Right cardiac atrium (tissue), 5 donors: Measurements from ENCODE around the gene TBC1D5. TPM values are rescaled to one million over a fixed set of nuclear protein-coding genes. Genes with fewer than 3 reads are reported as not detected.

Source experiments
- ATAC-seq, 2 donors: fragments of 200-7000 bp; cut with Tn5 transposase; one replicate each; pipeline versions ENCODE4 v1.8.0 to v1.9.1; 2020; ENCODE audit warnings: moderate library complexity in 2 of 2, mild to moderate bottlenecking in 1 of 2
- DNase-seq, 3 donors: peaks; one replicate each; pipeline ENCODE4 v3.0.0-alpha.2; 2020
- H3K27ac ChIP-seq: one replicate; pipeline ENCODE4 v1.5.1; 2013; ENCODE audit warnings: mild to moderate bottlenecking, low read length, control low read depth, moderate library complexity
- H3K27me3 ChIP-seq: one replicate; pipeline ENCODE4 v1.6.1; 2013; ENCODE audit not compliant: control insufficient read depth, insufficient read depth
- H3K4me1 ChIP-seq: one replicate; pipeline ENCODE4 v1.6.1; 2013; ENCODE audit warnings: low read length; ENCODE audit not compliant: control insufficient read depth, insufficient read depth
- H3K4me3 ChIP-seq: one replicate; pipeline ENCODE4 v1.5.1; 2013; ENCODE audit warnings: low read length, control low read depth
- H3K9me3 ChIP-seq: one replicate; pipeline ENCODE4 v1.6.1; 2013; ENCODE audit warnings: low read length; ENCODE audit not compliant: control insufficient read depth
- WGBS: extraction: QIAGEN DNeasy Blood & Tissue Kit; methylation state at CpG from one replicate; pipeline ENCODE4 v1.1.7; 2013; 5-methylcytosine and 5-hydroxymethylcytosine counted together
- intact Hi-C, 4 donors: fragments of 100-400 bp; cut with DNase I; formaldehyde crosslinking; loops; one replicate each; pipeline versions ENCODE4 v1.11.0 to v1.14.0; 2022 to 2023
- polyA plus RNA-seq: library from polyadenylated mRNA; stranded (reverse); fragments of 200-250 nt; gene quantifications from one replicate; pipeline ENCODE4 v1.2.3, GENCODE V29; 2013
- total RNA-seq, 4 donors: library from RNA; stranded (reverse); fragmentation: NEBNext Ultra II Directional; extraction: Animal tissue kit (Norgen Biotek cat#: 25700); gene quantifications; one replicate each; pipeline ENCODE4 v1.2.1, GENCODE V29; 2021
- donor health status: healthy with polysubstance abuse.
- donor health status: DM: no; HTN: yes; CAD: no.
- donor health status: DM: no; HTN: no; CAD: no.
- donor health status: DM: no; HTN: yes; CAD: no; lungs with severe emphysema.
- donor health status: DM: yes; HTN: yes; CAD: no.

TBC1D5 gene
- total and polyA plus RNA-seq, 5 donors = 9.0 to 44.3 (median 39.6) TPM

GRCh38 chr3:17339132-17339575 lies 403.3 kb downstream of the TBC1D5 start:
- 55% methylated on average over 6 of the region's 6 CpGs for WGBS
- intact Hi-C loops = no loop called here
- H3K4me3 ChIP-seq = no peak overlapping the region
- DNase-seq = no peak
- peak in 1 of 2 donors; percentile 54 for ATAC-seq
- H3K9me3 ChIP-seq = no peaks in the 10 kb centered on the region
- H3K4me1 ChIP-seq = peaks cover 3% of the 10 kb centered on the region
- H3K27ac ChIP-seq = no peak overlapping the region
- H3K27me3 ChIP-seq = no peaks in the 10 kb centered on the region

- H3K9me3 ChIP-seq = no peaks in the 10 kb centered on the region
- no peaks in the 10 kb centered on the region for H3K27me3 ChIP-seq
- WGBS = 12% methylated on average over 3 of the region's 3 CpGs
- ATAC-seq = peak in 1 of 2 donors; percentile 57
- peaks cover 4% of the 10 kb centered on the region for H3K4me1 ChIP-seq
- intact Hi-C loops = no loop called here
- no peak for DNase-seq
- H3K27ac ChIP-seq = no peak overlapping the region
- no peak overlapping the region for H3K4me3 ChIP-seq
Measured at GRCh38 chr3:17336291-17336690, 406.1 kb downstream of the TBC1D5 start.

- intact Hi-C loops = no loop called here
- no peak for ATAC-seq
- no peaks in the 10 kb centered on the region for H3K9me3 ChIP-seq
- WGBS = 92% methylated on average over 2 of the region's 2 CpGs
- no peak for DNase-seq
- peaks cover 1% of the 10 kb centered on the region for H3K4me1 ChIP-seq
- H3K27ac ChIP-seq = no peak overlapping the region
- H3K4me3 ChIP-seq = no peak overlapping the region
- H3K27me3 ChIP-seq = no peaks in the 10 kb centered on the region
Measured at GRCh38 chr3:17333893-17334292, 408.5 kb downstream of the TBC1D5 start.

- intact Hi-C loops = no loop called here
- H3K9me3 ChIP-seq = no peaks in the 10 kb centered on the region
- H3K27ac ChIP-seq = no peak overlapping the region
- DNase-seq (no peak), ATAC-seq (no peak)
- H3K27me3 ChIP-seq = no peaks in the 10 kb centered on the region
- peaks cover 1% of the 10 kb centered on the region for H3K4me1 ChIP-seq
- WGBS = 63% methylated on average over 1 of the region's 1 CpG
- no peak overlapping the region for H3K4me3 ChIP-seq
Measured at GRCh38 chr3:17333446-17333845, 409.0 kb downstream of the TBC1D5 start.

GRCh38 chr3:17330660-17331059 lies 411.8 kb downstream of the TBC1D5 start:
- intact Hi-C loops = no loop called here
- Histone ChIP-seq H3K9me3 (no peaks in the 10 kb centered on the region), H3K27me3 (no peaks in the 10 kb centered on the region), H3K4me1 (peaks cover 1% of the 10 kb centered on the region), H3K4me3 (no peak overlapping the region), H3K27ac (no peak overlapping the region)
- DNase-seq (no peak), ATAC-seq (no peak)

GRCh38 chr3:17329927-17330326 lies 412.5 kb downstream of the TBC1D5 start:
- ATAC-seq (no peak), DNase-seq (no peak)
- Histone ChIP-seq H3K27ac (no peak overlapping the region), H3K27me3 (no peaks in the 10 kb centered on the region), H3K9me3 (no peaks in the 10 kb centered on the region), H3K4me1 (peaks cover 1% of the 10 kb centered on the region), H3K4me3 (no peak overlapping the region)
- WGBS = 95% methylated on average over 1 of the region's 1 CpG
- intact Hi-C loops = no loop called here

- no peaks in the 10 kb centered on the region for H3K9me3 ChIP-seq
- no peaks in the 10 kb centered on the region for H3K4me1 ChIP-seq
- DNase-seq (no peak), ATAC-seq (no peak)
- intact Hi-C loops = no loop called here
- no peaks in the 10 kb centered on the region for H3K27me3 ChIP-seq
- WGBS = 40% methylated on average over 5 of the region's 5 CpGs
- no peak overlapping the region for H3K27ac ChIP-seq
- H3K4me3 ChIP-seq = no peak overlapping the region
Measured at GRCh38 chr3:17322106-17322793, 420.2 kb downstream of the TBC1D5 start.

GRCh38 chr3:17320266-17320665 lies 422.2 kb downstream of the TBC1D5 start:
- intact Hi-C loops = no loop called here
- Histone ChIP-seq H3K4me1 (no peaks in the 10 kb centered on the region), H3K4me3 (no peak overlapping the region), H3K27ac (no peak overlapping the region), H3K9me3 (no peaks in the 10 kb centered on the region), H3K27me3 (no peaks in the 10 kb centered on the region)
- DNase-seq (no peak), ATAC-seq (no peak)

- ATAC-seq = no peak
Measured at GRCh38 chr3:17315897-17316296, 426.5 kb downstream of the TBC1D5 start.

GRCh38 chr3:17314171-17314570 lies 428.3 kb downstream of the TBC1D5 start:
- ATAC-seq = no peak
- Histone ChIP-seq H3K4me3 (no peak overlapping the region), H3K9me3 (no peaks in the 10 kb centered on the region), H3K4me1 (no peaks in the 10 kb centered on the region), H3K27me3 (no peaks in the 10 kb centered on the region), H3K27ac (no peak overlapping the region)
- intact Hi-C loops = no loop called here
- no peak for DNase-seq

More at GRCh38 chr3:17315897-17316296, 426.5 kb downstream of the TBC1D5 start:
- Histone ChIP-seq H3K4me1 (no peaks in the 10 kb centered on the region), H3K9me3 (no peaks in the 10 kb centered on the region), H3K27ac (no peak overlapping the region), H3K4me3 (no peak overlapping the region), H3K27me3 (no peaks in the 10 kb centered on the region)
- 88% methylated on average over 3 of the region's 3 CpGs for WGBS
- intact Hi-C loops = no loop called here
- DNase-seq = no peak

- Histone ChIP-seq H3K9me3 (no peaks in the 10 kb centered on the region), H3K4me1 (no peaks in the 10 kb centered on the region), H3K4me3 (no peak overlapping the region), H3K27ac (no peak overlapping the region), H3K27me3 (no peaks in the 10 kb centered on the region)
- ATAC-seq (no peak), DNase-seq (no peak)
- WGBS = 70% methylated on average over 3 of the region's 3 CpGs
- intact Hi-C loops = no loop called here
Measured at GRCh38 chr3:17313746-17314145, 428.7 kb downstream of the TBC1D5 start.

- no peaks in the 10 kb centered on the region for H3K9me3 ChIP-seq
- intact Hi-C loops = no loop called here
- ATAC-seq (no peak), DNase-seq (no peak)
- no peaks in the 10 kb centered on the region for H3K4me1 ChIP-seq
- H3K27me3 ChIP-seq = no peaks in the 10 kb centered on the region
- no peak overlapping the region for H3K4me3 ChIP-seq
- H3K27ac ChIP-seq = no peak overlapping the region
Measured at GRCh38 chr3:17310983-17311382, 431.4 kb downstream of the TBC1D5 start.
